WTC11 (cell line): Measurements from ENCODE around the gene LIMCH1. TPM values are rescaled to one million over a fixed set of nuclear protein-coding genes. Genes with fewer than 3 reads are reported as not detected.
"Not testable (repeated sequence)": the region's sequence is repeated elsewhere in the genome, so short reads cannot be mapped to it uniquely, and the experiment has no call there.

Experiments used
- ATAC-seq: fragments of 200-7000 bp; cut with Tn5 transposase; 2 replicates; pipeline ENCODE4 v1.10.0; 2021; ENCODE audit warnings: mild to moderate bottlenecking, moderate library complexity
- CTCF ChIA-PET: fragments of 300-600 bp; sonication (Branson Sonifier 250); formaldehyde crosslinking; loops from one replicate; lab custom pipeline; 2021; ENCODE audit warnings: antibody characterized with exemption; lab: Charles Lee
- POLR2A ChIA-PET: fragments of 350-600 bp; sonication (Branson Sonifier 250); formaldehyde crosslinking; loops from one replicate; lab custom pipeline; 2021; ENCODE audit warnings: antibody characterized with exemption; lab: Charles Lee
- DNase-seq: peaks from one replicate; pipeline ENCODE4 v3.0.0; 2021; ENCODE audit warnings: low spot score
- H3K27ac Mint-ChIP-seq: 2 replicates; pipeline ENCODE4 v1.8.0; 2021; ENCODE audit warnings: mixed read lengths
- H3K27me3 Mint-ChIP-seq: 2 replicates; pipeline ENCODE4 v1.8.0; 2021; ENCODE audit warnings: low read depth, mild to moderate bottlenecking, moderate library complexity, mixed read lengths
- H3K36me3 Mint-ChIP-seq: 2 replicates; pipeline ENCODE4 v1.8.0; 2021; ENCODE audit warnings: mixed read lengths
- H3K4me1 Mint-ChIP-seq: 2 replicates; pipeline ENCODE4 v1.8.0; 2022; ENCODE audit warnings: mixed read lengths
- H3K4me3 Mint-ChIP-seq: 2 replicates; pipeline ENCODE4 v1.8.0; 2021; ENCODE audit warnings: mild to moderate bottlenecking, moderate library complexity, mixed read lengths
- H3K9me3 Mint-ChIP-seq: 2 replicates; pipeline ENCODE4 v1.8.0; 2021; ENCODE audit warnings: mixed read lengths
- ATF6 ChIP-seq: sonication (generic); formaldehyde crosslinking; IDR thresholded peaks from 2 replicates; pipeline ENCODE4 v1.8.1; 2023; ENCODE audit warnings: mild to moderate bottlenecking, missing genetic modification reagents
- CBFB ChIP-seq: sonication (generic); formaldehyde crosslinking; IDR thresholded peaks from 2 replicates; pipeline ENCODE4 v1.8.1; 2022; ENCODE audit warnings: mild to moderate bottlenecking, low read depth, missing genetic modification reagents
- ETV6 ChIP-seq: sonication (generic); formaldehyde crosslinking; IDR thresholded peaks from 2 replicates; pipeline ENCODE4 v1.8.1; 2022; ENCODE audit warnings: mild to moderate bottlenecking, missing genetic modification reagents
- FOXP1 ChIP-seq: sonication (generic); formaldehyde crosslinking; IDR thresholded peaks from 2 replicates; pipeline ENCODE4 v1.8.0; 2022; ENCODE audit warnings: missing genetic modification reagents, mild to moderate bottlenecking, moderate library complexity, borderline replicate concordance
- GRHL2 ChIP-seq: fragments of 250-450 bp; sonication (Bioruptor Pico); IDR thresholded peaks from 2 replicates; pipeline ENCODE4 v1.8.0; 2022; ENCODE audit warnings: mild to moderate bottlenecking, moderate library complexity; ENCODE audit not compliant: insufficient replicate concordance, severe bottlenecking
- IRF2 ChIP-seq: sonication (generic); formaldehyde crosslinking; IDR thresholded peaks from 2 replicates; pipeline ENCODE4 v1.8.0; 2022; ENCODE audit warnings: low read depth, missing genetic modification reagents, borderline replicate concordance
- KAT7 ChIP-seq: sonication (generic); formaldehyde crosslinking; IDR thresholded peaks from 2 replicates; pipeline ENCODE4 v1.8.1; 2023; ENCODE audit warnings: missing genetic modification reagents, mild to moderate bottlenecking, borderline replicate concordance
- MXD4 ChIP-seq: fragments of 250-450 bp; sonication (Bioruptor Pico); IDR thresholded peaks from 2 replicates; pipeline ENCODE4 v1.8.0; 2021; ENCODE audit warnings: mild to moderate bottlenecking, moderate library complexity, borderline replicate concordance
- MYBL2 ChIP-seq: sonication (generic); formaldehyde crosslinking; IDR thresholded peaks from 2 replicates; pipeline ENCODE4 v1.8.1; 2023; ENCODE audit warnings: mild to moderate bottlenecking, moderate library complexity, missing genetic modification reagents
- NFATC4 ChIP-seq: fragments of 250-450 bp; sonication (Bioruptor Pico); IDR thresholded peaks from 2 replicates; pipeline ENCODE4 v1.9.0; 2021; ENCODE audit warnings: mild to moderate bottlenecking
- NFE2L1 ChIP-seq: sonication (generic); formaldehyde crosslinking; IDR thresholded peaks from 2 replicates; pipeline ENCODE4 v1.8.1; 2023; ENCODE audit warnings: missing genetic modification reagents
- OVOL2 ChIP-seq: fragments of 250-450 bp; sonication (Bioruptor Pico); IDR thresholded peaks from 2 replicates; pipeline ENCODE4 v1.9.0; 2021; ENCODE audit warnings: mild to moderate bottlenecking, borderline replicate concordance
- SMAD4 ChIP-seq: sonication (generic); formaldehyde crosslinking; IDR thresholded peaks from 2 replicates; pipeline ENCODE4 v1.8.0; 2022; ENCODE audit warnings: mild to moderate bottlenecking, missing genetic modification reagents
- STAT6 ChIP-seq: sonication (generic); formaldehyde crosslinking; conservative IDR thresholded peaks from 2 replicates; pipeline ENCODE4 v1.8.1; 2023; ENCODE audit warnings: mild to moderate bottlenecking, low read depth, missing genetic modification reagents, moderate library complexity
- ZNF219 ChIP-seq: sonication (generic); formaldehyde crosslinking; IDR thresholded peaks from 2 replicates; pipeline ENCODE4 v1.8.0; 2023; ENCODE audit warnings: missing genetic modification reagents, mild to moderate bottlenecking, borderline replicate concordance
- ZNF396 ChIP-seq: fragments of 250-450 bp; sonication (Bioruptor Pico); IDR thresholded peaks from 2 replicates; pipeline ENCODE4 v1.8.0; 2021; ENCODE audit warnings: mild to moderate bottlenecking, moderate library complexity, borderline replicate concordance
- ZSCAN18 ChIP-seq: fragments of 250-450 bp; sonication (Bioruptor Pico); IDR thresholded peaks from 2 replicates; pipeline ENCODE4 v2.1.2; 2022; ENCODE audit warnings: mild to moderate bottlenecking, moderate library complexity
- total RNA-seq: library from RNA; stranded (reverse); gene quantifications from 3 replicates; pipeline ENCODE4 v1.2.3, GENCODE V29; 2021
- TF ChIP-seq, protein P1 (sequence below): sonication (generic); formaldehyde crosslinking; IDR thresholded peaks from 2 replicates; pipeline ENCODE4 v1.8.1; 2022; ENCODE audit warnings: low read depth, mild to moderate bottlenecking, moderate library complexity, missing genetic modification reagents, borderline replicate concordance
- TF ChIP-seq, protein P2 (sequence below): sonication (generic); formaldehyde crosslinking; IDR thresholded peaks from 2 replicates; pipeline ENCODE4 v1.8.0; 2023; ENCODE audit warnings: mild to moderate bottlenecking, missing genetic modification reagents
- TF ChIP-seq, protein P3 (sequence below): fragments of 250-450 bp; sonication (Bioruptor Pico); IDR thresholded peaks from 2 replicates; pipeline ENCODE4 v1.9.0; 2021; ENCODE audit warnings: mild to moderate bottlenecking

LIMCH1 gene
- total RNA-seq, 1 experiment from 2014 or later: 0.92 TPM

GRCh38 chr4:41709844-41710481 is 172.0 kb downstream of the LIMCH1 start:
- no peak for DNase-seq
- ChIA-PET POLR2A (interaction anchor here (0.6 kb wide), 1 partner anchor 223 kb away, joined by 3 read pairs; no protein-coding TSS in a partner anchor), CTCF (no interaction called here)
- H3K27me3 Mint-ChIP-seq: peaks cover 10% of the 10 kb centered on the region
- no peaks in the 10 kb centered on the region for H3K36me3 Mint-ChIP-seq
- H3K4me3 Mint-ChIP-seq: no peak overlapping the region
- peaks cover 8% of the 10 kb centered on the region for H3K9me3 Mint-ChIP-seq
- H3K4me1 Mint-ChIP-seq: no peaks in the 10 kb centered on the region
- no peak for ATAC-seq
- H3K27ac Mint-ChIP-seq: no peak overlapping the region
- TF ChIP-seq ATF6 (CRISPR knock-in tag) (no peak), IRF2 (CRISPR knock-in tag) (no peak), ZSCAN18 (no peak), ZNF396 (no peak), NFATC4 (CRISPR knock-in tag) (no peak), ETV6 (CRISPR knock-in tag) (no peak), CBFB (CRISPR knock-in tag) (no peak), SMAD4 (CRISPR knock-in tag) (no peak), STAT6 (CRISPR knock-in tag) (no peak), GRHL2 (CRISPR knock-in tag) (no peak), MXD4 (CRISPR knock-in tag) (no peak), MYBL2 (CRISPR knock-in tag) (no peak), KAT7 (CRISPR knock-in tag) (no peak), OVOL2 (CRISPR knock-in tag) (no peak), NFE2L1 (no peak), ZNF219 (CRISPR knock-in tag) (no peak), FOXP1 (CRISPR knock-in tag) (no peak)
- TF ChIP-seq, protein P1, sequence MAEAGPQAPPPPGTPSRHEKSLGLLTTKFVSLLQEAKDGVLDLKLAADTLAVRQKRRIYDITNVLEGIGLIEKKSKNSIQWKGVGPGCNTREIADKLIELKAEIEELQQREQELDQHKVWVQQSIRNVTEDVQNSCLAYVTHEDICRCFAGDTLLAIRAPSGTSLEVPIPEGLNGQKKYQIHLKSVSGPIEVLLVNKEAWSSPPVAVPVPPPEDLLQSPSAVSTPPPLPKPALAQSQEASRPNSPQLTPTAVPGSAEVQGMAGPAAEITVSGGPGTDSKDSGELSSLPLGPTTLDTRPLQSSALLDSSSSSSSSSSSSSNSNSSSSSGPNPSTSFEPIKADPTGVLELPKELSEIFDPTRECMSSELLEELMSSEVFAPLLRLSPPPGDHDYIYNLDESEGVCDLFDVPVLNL (CRISPR knock-in tag): no peak
- TF ChIP-seq, protein P2, sequence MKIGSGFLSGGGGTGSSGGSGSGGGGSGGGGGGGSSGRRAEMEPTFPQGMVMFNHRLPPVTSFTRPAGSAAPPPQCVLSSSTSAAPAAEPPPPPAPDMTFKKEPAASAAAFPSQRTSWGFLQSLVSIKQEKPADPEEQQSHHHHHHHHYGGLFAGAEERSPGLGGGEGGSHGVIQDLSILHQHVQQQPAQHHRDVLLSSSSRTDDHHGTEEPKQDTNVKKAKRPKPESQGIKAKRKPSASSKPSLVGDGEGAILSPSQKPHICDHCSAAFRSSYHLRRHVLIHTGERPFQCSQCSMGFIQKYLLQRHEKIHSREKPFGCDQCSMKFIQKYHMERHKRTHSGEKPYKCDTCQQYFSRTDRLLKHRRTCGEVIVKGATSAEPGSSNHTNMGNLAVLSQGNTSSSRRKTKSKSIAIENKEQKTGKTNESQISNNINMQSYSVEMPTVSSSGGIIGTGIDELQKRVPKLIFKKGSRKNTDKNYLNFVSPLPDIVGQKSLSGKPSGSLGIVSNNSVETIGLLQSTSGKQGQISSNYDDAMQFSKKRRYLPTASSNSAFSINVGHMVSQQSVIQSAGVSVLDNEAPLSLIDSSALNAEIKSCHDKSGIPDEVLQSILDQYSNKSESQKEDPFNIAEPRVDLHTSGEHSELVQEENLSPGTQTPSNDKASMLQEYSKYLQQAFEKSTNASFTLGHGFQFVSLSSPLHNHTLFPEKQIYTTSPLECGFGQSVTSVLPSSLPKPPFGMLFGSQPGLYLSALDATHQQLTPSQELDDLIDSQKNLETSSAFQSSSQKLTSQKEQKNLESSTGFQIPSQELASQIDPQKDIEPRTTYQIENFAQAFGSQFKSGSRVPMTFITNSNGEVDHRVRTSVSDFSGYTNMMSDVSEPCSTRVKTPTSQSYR (CRISPR knock-in tag): no peak
- TF ChIP-seq, protein P3, sequence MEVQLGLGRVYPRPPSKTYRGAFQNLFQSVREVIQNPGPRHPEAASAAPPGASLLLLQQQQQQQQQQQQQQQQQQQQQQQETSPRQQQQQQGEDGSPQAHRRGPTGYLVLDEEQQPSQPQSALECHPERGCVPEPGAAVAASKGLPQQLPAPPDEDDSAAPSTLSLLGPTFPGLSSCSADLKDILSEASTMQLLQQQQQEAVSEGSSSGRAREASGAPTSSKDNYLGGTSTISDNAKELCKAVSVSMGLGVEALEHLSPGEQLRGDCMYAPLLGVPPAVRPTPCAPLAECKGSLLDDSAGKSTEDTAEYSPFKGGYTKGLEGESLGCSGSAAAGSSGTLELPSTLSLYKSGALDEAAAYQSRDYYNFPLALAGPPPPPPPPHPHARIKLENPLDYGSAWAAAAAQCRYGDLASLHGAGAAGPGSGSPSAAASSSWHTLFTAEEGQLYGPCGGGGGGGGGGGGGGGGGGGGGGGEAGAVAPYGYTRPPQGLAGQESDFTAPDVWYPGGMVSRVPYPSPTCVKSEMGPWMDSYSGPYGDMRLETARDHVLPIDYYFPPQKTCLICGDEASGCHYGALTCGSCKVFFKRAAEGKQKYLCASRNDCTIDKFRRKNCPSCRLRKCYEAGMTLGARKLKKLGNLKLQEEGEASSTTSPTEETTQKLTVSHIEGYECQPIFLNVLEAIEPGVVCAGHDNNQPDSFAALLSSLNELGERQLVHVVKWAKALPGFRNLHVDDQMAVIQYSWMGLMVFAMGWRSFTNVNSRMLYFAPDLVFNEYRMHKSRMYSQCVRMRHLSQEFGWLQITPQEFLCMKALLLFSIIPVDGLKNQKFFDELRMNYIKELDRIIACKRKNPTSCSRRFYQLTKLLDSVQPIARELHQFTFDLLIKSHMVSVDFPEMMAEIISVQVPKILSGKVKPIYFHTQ: no peak
- TF ChIP-seq, all 79 proteins: peak for 0

GRCh38 chr4:41711654-41712053 is 173.7 kb downstream of the LIMCH1 start:
- H3K9me3 Mint-ChIP-seq, POLR2A ChIA-PET, CTCF ChIA-PET, H3K27me3 Mint-ChIP-seq, DNase-seq, H3K36me3 Mint-ChIP-seq, ATAC-seq, H3K4me3 Mint-ChIP-seq, H3K4me1 Mint-ChIP-seq, H3K27ac Mint-ChIP-seq: not testable (repeated sequence)
